ENCODE data around the gene PTH1R. TPM values are rescaled to one million over a fixed set of nuclear protein-coding genes. Genes with fewer than 3 reads are reported as not detected.

PTH1R gene
- total RNA-seq, 1 experiment from 2014 or later = 1.0 TPM

DNA sequence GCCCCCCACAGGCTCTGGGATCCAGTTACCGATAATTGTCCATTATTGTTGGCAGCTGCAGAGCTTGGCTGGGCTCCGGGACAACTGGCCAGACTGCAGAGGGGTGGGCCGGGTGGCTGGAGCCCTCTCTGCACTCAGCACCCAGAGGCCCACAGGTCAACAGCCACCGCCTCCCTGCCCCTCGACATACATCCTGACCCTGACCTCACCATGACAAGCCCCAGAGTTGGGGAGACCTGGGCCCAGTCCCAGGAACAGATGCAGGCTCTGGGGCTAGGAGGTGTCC is 22.4 kb downstream of the PTH1R start:
- Histone ChIP-seq H2AK5ac (ENCODE audit: insufficient read length, low read length) (no peak overlapping the region), H4K20me1 (ENCODE audit: control insufficient read depth, insufficient read depth, insufficient read length) (no peaks in the 10 kb centered on the region), H3T11ph (ENCODE audit: low read length) (no peak overlapping the region), H4K8ac (replicated peaks; ENCODE audit: insufficient read length, low read depth, low read length) (no peak overlapping the region), H3K14ac (ENCODE audit: insufficient read depth, low read length) (no peak overlapping the region), H3K27ac (ENCODE audit: insufficient read length, low read depth, low read length) (no peak overlapping the region), H3K4me1 (ENCODE audit: insufficient read depth, low read length) (no peaks in the 10 kb centered on the region), H3K4me2 (ENCODE audit: insufficient read depth, insufficient read length, low read length) (no peak overlapping the region), H3K9ac (ENCODE audit: extremely low read depth, insufficient read length, low read length) (no peak overlapping the region), H2BK20ac (ENCODE audit: low read depth, low read length, poor library complexity, severe bottlenecking) (no peak overlapping the region), H2AFZ (ENCODE audit: low read length) (no peak overlapping the region), H3K18ac (ENCODE audit: insufficient read length, low read depth, low read length) (no peak overlapping the region), H3K79me1 (ENCODE audit: insufficient read depth, low read depth, low read length, poor library complexity, severe bottlenecking) (no peaks in the 10 kb centered on the region), H4K5ac (ENCODE audit: insufficient read length, low read depth, low read length) (no peak overlapping the region), H2BK12ac (ENCODE audit: insufficient read length, low read depth, low read length) (no peak overlapping the region), H4K91ac (ENCODE audit: insufficient read length, low read depth, low read length) (no peak overlapping the region), H3K23me2 (ENCODE audit: insufficient read length, low read depth, low read length, poor library complexity, severe bottlenecking) (no peaks in the 10 kb centered on the region), H3K23ac (ENCODE audit: insufficient read length, low read depth, low read length) (no peak overlapping the region), H3K79me2 (ENCODE audit: insufficient read depth, low read length) (no peaks in the 10 kb centered on the region), H2BK120ac (ENCODE audit: low read depth, low read length, poor library complexity, severe bottlenecking) (no peak overlapping the region), H3K56ac (ENCODE audit: insufficient read length, low read depth, low read length) (no peak overlapping the region), H3K4ac (ENCODE audit: low read depth, low read length) (no peak overlapping the region), H2BK5ac (ENCODE audit: insufficient read length, low read length) (no peak overlapping the region), H3K27me3 (ENCODE audit: insufficient read depth, low read length) (no peaks in the 10 kb centered on the region; the same call in 1 of the 2 replicates), H2BK15ac (ENCODE audit: low read depth, low read length) (no peak overlapping the region), H3K9me3 (ENCODE audit: control insufficient read depth, low read depth, low read length) (no peaks in the 10 kb centered on the region)
- WGBS (ENCODE audit: extremely low coverage, insufficient read length, low lambda C conversion rate) = no CpG with 5 or more reads among the region's 5 CpGs
- Mint-ChIP-seq H3K27me3 (ENCODE audit: low read depth) (peaks cover 17% of the 10 kb centered on the region), H3K4me3 (no peak overlapping the region), H3K36me3 (ENCODE audit: insufficient read depth in 1 of 3, low read depth in 3 of 3) (no peaks in the 10 kb centered on the region), H3K9me3 (no peaks in the 10 kb centered on the region; a peak in 1 of 5 replicates), H3K27ac (no peak overlapping the region), H3K4me1 (no peaks in the 10 kb centered on the region)
- no peak for DNase-seq
- TF ChIP-seq, protein P1, sequence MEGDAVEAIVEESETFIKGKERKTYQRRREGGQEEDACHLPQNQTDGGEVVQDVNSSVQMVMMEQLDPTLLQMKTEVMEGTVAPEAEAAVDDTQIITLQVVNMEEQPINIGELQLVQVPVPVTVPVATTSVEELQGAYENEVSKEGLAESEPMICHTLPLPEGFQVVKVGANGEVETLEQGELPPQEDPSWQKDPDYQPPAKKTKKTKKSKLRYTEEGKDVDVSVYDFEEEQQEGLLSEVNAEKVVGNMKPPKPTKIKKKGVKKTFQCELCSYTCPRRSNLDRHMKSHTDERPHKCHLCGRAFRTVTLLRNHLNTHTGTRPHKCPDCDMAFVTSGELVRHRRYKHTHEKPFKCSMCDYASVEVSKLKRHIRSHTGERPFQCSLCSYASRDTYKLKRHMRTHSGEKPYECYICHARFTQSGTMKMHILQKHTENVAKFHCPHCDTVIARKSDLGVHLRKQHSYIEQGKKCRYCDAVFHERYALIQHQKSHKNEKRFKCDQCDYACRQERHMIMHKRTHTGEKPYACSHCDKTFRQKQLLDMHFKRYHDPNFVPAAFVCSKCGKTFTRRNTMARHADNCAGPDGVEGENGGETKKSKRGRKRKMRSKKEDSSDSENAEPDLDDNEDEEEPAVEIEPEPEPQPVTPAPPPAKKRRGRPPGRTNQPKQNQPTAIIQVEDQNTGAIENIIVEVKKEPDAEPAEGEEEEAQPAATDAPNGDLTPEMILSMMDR (conservative IDR thresholded peaks at IDR 0.05) = no peak

Measured in H9 (cell line).